Small intestine (tissue), 7 donors: Measurements from ENCODE around the gene NRN1. TPM values are rescaled to one million over a fixed set of nuclear protein-coding genes. Genes with fewer than 3 reads are reported as not detected.

Experiments used
- DNase-seq, 2 donors: peaks; one replicate each; pipeline versions ENCODE4 v3.0.0 to v3.0.0-alpha.2; 2013
- FAIRE-seq: peaks from 2 replicates; lab custom pipeline; 2012; peaks lifted over from hg19 to GRCh38; lab: Jason Lieb, UNC
- H3K27ac ChIP-seq, 3 donors: one replicate each; pipeline ENCODE4 v1.5.1; 2013; ENCODE audit warnings: low read length in 2 of 3, mild to moderate bottlenecking in 2 of 3, control low read depth in 1 of 3, inconsistent platforms in 1 of 3, low read depth in 1 of 3, moderate library complexity in 1 of 3
- H3K27me3 ChIP-seq, 3 donors: one replicate each; pipeline ENCODE4 v1.6.1; 2013; ENCODE audit warnings: low read length in 3 of 3, inconsistent platforms in 1 of 3; ENCODE audit not compliant: control insufficient read depth in 3 of 3, insufficient read depth in 3 of 3
- H3K36me3 ChIP-seq, 3 donors: one replicate each; pipeline ENCODE4 v1.6.1; 2013; ENCODE audit warnings: low read length in 3 of 3, inconsistent platforms in 1 of 3, low read depth in 1 of 3, mild to moderate bottlenecking in 1 of 3, moderate library complexity in 1 of 3; ENCODE audit not compliant: control insufficient read depth in 3 of 3, insufficient read depth in 2 of 3
- H3K4me1 ChIP-seq, 3 donors: one replicate each; pipeline ENCODE4 v1.6.1; 2013; ENCODE audit warnings: low read length in 2 of 3, inconsistent platforms in 1 of 3, low read depth in 1 of 3, mild to moderate bottlenecking in 1 of 3, moderate library complexity in 1 of 3; ENCODE audit not compliant: control insufficient read depth in 3 of 3, insufficient read depth in 2 of 3
- H3K4me3 ChIP-seq, 3 donors: one replicate each; pipeline ENCODE4 v1.5.1; 2013; ENCODE audit warnings: low read length in 3 of 3, control low read depth in 1 of 3, inconsistent platforms in 1 of 3, low read depth in 1 of 3, mild to moderate bottlenecking in 1 of 3, moderate library complexity in 1 of 3
- H3K9me3 ChIP-seq, 2 donors: one replicate each; pipeline ENCODE4 v1.6.1; 2013; ENCODE audit warnings: low read depth in 1 of 2, low read length in 1 of 2; ENCODE audit not compliant: control insufficient read depth in 2 of 2, insufficient read depth in 1 of 2
- WGBS, 3 donors: extraction: QIAGEN DNeasy Blood & Tissue Kit; methylation state at CpG; one replicate each; pipeline ENCODE4 v1.1.7; 2013; 5-methylcytosine and 5-hydroxymethylcytosine counted together
- polyA plus RNA-seq, 4 donors: library from polyadenylated mRNA; stranded (reverse) in 3 of 4; unstranded in 1 of 4; fragments of 200-250 nt in 3 of 4; fragments of 120-200 nt in 1 of 4; gene quantifications; one replicate each; pipeline versions ENCODE4 v1.2.1 to v1.2.3, GENCODE V29; 2013
- donor health status: healthy with polysubstance abuse.
- donor health status: control.
- donor health status: control.
- donor health status: Bipolar disorder and iron deficiency.
- donor health status: healthy.

Gene NRN1
- polyA plus RNA-seq, 4 donors: 2.0 to 13.2 (median 3.2) TPM; not detected in 1

GRCh38 chr6:5994999-5995657 lies 11.6 kb downstream of the NRN1 start:
- DNase-seq: no peak
- peaks cover 16 to 93% (median 55%) of the 10 kb centered on the region in 3 donors for H3K27me3 ChIP-seq
- FAIRE-seq: no peak

DNA sequence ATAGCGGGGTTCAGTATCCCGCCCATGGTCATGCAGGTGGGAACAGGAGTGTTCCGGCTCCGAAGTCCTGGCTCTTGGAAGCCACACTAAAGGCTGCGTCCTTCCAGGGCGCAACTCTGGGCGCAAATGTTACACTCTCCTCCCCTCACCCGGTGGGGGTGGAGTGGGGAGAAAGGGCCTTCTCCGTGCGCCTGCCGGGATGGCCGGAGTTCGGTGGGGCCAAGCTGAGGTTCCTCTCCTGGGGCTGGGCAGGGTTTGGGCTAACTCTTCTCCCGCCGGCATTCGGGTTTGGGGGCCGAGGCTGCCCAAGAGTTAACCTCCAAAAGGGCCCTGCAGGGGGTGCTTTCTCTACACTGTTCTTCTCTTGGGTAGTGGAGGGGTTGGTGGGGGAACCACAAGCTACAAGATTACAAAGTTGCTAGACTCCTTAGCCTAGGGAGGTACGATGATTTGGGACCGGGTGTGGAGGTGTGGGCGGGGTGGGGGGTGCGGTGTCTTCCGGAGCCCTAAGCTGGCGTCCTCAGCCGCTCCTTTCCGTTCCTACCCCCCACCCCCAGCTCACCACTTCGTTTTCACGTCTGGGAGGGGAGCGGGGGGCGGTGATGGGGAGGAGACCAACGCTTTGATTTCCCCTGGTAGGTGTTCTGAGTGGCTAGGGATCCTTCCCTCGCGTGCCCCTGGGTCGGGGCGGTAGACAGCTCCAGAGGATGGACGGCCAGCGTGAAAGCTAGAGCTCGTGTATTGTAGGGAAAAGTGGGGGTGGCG lies 12.3 kb downstream of the NRN1 start:
- DNase-seq: no peak
- WGBS, 3 donors: 14 to 19% (median 16%) methylated on average over 35 to 38 of the region's 38 CpGs
- Histone ChIP-seq H3K27ac (no peak overlapping the region), H3K9me3 (peaks cover 0 to 5% of the 10 kb centered on the region in 2 donors), H3K27me3 (peaks cover 9 to 91% (median 48%) of the 10 kb centered on the region in 3 donors), H3K36me3 (no peaks in the 10 kb centered on the region), H3K4me1 (peaks cover 5 to 17% (median 7%) of the 10 kb centered on the region in 3 donors), H3K4me3 (no peak overlapping the region)
- FAIRE-seq: no peak

More at GRCh38 chr6:5994999-5995657, 11.6 kb downstream of the NRN1 start:
- Histone ChIP-seq H3K36me3 (no peaks in the 10 kb centered on the region), H3K27ac (no peak overlapping the region), H3K9me3 (peaks cover 0 to 7% of the 10 kb centered on the region in 2 donors), H3K4me1 (peaks cover 5 to 23% (median 7%) of the 10 kb centered on the region in 3 donors), H3K4me3 (no peak overlapping the region)
- WGBS, 3 donors: 12 to 13% (median 12%) methylated on average over 26 of the region's 26 CpGs

DNA sequence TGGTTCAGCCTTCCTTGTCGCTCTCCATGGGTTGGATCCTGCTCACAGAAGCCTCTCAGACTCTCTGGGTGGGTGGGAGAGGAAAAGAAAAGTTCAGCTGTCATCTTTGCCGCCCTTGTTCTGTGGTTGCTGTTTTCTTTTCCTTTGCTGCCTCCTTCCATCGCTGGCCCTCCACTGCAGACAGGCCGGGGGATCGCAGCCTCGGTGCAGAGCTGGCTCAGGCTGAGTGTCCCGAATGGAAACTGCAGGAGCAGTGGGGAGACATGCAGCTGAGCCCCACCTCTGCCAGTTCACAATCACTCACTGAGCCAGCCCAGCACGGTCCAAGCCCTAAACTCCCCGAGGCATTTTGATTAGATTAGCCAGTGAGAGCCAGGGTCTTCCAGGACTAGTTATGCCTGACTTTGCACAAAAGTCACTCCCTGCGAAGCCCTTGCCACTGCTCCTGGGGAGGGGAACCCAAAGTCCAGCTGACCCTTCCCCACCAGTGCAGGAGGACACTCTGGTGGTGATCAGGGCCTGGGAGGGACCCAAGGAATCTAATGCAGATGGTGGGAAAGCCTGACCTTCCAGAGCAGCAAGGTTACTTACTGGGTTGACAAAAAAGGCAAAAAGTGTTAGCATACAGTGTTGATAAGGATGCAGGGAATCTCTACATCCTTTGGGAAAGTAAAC lies 14.0 kb downstream of the NRN1 start:
- H3K9me3 ChIP-seq: peaks cover 0 to 5% of the 10 kb centered on the region in 2 donors
- H3K36me3 ChIP-seq: no peaks in the 10 kb centered on the region
- peaks cover 2 to 10% (median 7%) of the 10 kb centered on the region in 3 donors for H3K4me1 ChIP-seq
- DNase-seq (no peak), FAIRE-seq (no peak)
- no peak overlapping the region for H3K27ac ChIP-seq
- no peak overlapping the region for H3K4me3 ChIP-seq
- peaks cover 2 to 78% (median 40%) of the 10 kb centered on the region in 3 donors for H3K27me3 ChIP-seq
- WGBS, 3 donors: 18 to 21% (median 18%) methylated on average over 10 of the region's 10 CpGs

GRCh38 chr6:5990786-5991185 lies 15.9 kb downstream of the NRN1 start:
- H3K36me3 ChIP-seq: no peaks in the 10 kb centered on the region
- FAIRE-seq (no peak), DNase-seq (no peak)
- whole genome bisulfite sequencing, 3 donors: 85 to 95% (median 88%) methylated on average over 4 of the region's 4 CpGs
- H3K27me3 ChIP-seq: peaks cover 2 to 60% (median 28%) of the 10 kb centered on the region in 3 donors
- H3K27ac ChIP-seq: no peak overlapping the region
- H3K9me3 ChIP-seq: peaks cover 0 to 5% of the 10 kb centered on the region in 2 donors
- no peak overlapping the region for H3K4me3 ChIP-seq
- no peaks in the 10 kb centered on the region for H3K4me1 ChIP-seq

GRCh38 chr6:5989141-5989723 lies 17.5 kb downstream of the NRN1 start:
- Histone ChIP-seq H3K27ac (no peak overlapping the region), H3K9me3 (no peaks in the 10 kb centered on the region), H3K27me3 (peaks cover 2 to 45% (median 16%) of the 10 kb centered on the region in 3 donors), H3K4me3 (no peak overlapping the region), H3K36me3 (no peaks in the 10 kb centered on the region), H3K4me1 (no peaks in the 10 kb centered on the region)
- no peak for DNase-seq
- no peak for FAIRE-seq
- WGBS, 3 donors: 85 to 89% (median 86%) methylated on average over 5 of the region's 5 CpGs

DNA sequence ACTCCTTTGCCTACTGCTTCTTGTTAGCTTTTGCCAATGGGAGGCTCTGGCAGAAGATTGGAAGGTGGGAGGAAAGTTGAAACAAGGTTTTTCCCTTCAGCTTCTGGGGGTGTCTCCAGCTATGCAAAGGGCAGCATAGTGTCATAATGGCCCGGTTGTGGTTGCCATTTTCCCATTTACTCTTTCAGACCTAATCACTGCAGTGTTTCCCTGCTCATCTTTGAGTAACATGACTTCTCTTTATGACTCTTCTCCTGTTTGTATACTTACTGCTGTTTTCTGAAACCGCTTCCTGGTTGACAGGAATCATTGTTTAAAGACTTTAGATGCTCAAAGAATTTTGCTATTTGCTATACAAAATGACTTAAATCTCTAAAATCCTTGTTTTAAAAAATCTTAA lies 19.9 kb downstream of the NRN1 start:
- Histone ChIP-seq H3K27me3 (peaks cover 0 to 22% (median 3%) of the 10 kb centered on the region in 3 donors), H3K27ac (no peak overlapping the region), H3K4me1 (no peaks in the 10 kb centered on the region), H3K36me3 (no peaks in the 10 kb centered on the region), H3K4me3 (no peak overlapping the region), H3K9me3 (no peaks in the 10 kb centered on the region)
- DNase-seq: no peak
- WGBS, 3 donors: 62 to 92% (median 69%) methylated on average over 2 of the region's 2 CpGs
- FAIRE-seq: no peak

- no peak overlapping the region for H3K27ac ChIP-seq
- WGBS, 3 donors: 76 to 77% (median 76%) methylated on average over 7 of the region's 7 CpGs
- H3K36me3 ChIP-seq: no peaks in the 10 kb centered on the region
- H3K4me3 ChIP-seq: no peak overlapping the region
- no peaks in the 10 kb centered on the region for H3K4me1 ChIP-seq
- FAIRE-seq: no peak
- H3K27me3 ChIP-seq: peaks cover 0 to 6% (median 5%) of the 10 kb centered on the region in 3 donors
- no peak for DNase-seq
- H3K9me3 ChIP-seq: no peaks in the 10 kb centered on the region
Measured at GRCh38 chr6:5984150-5985089, 22.3 kb downstream of the NRN1 start.
